HG03457 (cell line): ENCODE measurements around the gene SH3BGRL3.
A peak's percentile ranks its signal among the peaks of the same experiment; 100 is the strongest.

Experiments
- ATAC-seq: cut with Tn5 transposase; IDR thresholded peaks from one replicate; pipeline ENCODE4 v1.9.1; 2021; ENCODE audit warnings: moderate number of reproducible peaks; ENCODE audit not compliant: unreplicated experiment

The SH3BGRL3 gene

DNA sequence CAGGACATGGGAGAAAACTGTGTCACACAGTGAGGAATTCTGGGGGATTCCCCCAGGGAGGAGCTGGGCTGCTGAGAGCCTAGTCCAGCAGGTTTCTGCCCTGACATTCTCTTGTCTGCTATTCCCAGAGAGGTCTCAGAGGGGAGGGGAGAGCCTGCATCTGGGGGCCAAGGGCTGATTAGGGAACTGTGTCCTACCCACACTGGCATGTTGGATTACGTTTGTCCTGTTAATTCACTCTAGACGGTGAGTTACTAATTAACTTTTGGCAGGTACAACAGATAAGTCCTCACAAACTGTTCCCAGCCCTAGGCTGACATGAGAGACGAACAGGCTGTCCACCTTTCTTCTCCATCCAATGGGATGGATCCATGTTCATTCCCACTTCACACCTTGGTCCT, 2.6 kb upstream of the SH3BGRL3 start:
- ATAC-seq, result no peak

DNA sequence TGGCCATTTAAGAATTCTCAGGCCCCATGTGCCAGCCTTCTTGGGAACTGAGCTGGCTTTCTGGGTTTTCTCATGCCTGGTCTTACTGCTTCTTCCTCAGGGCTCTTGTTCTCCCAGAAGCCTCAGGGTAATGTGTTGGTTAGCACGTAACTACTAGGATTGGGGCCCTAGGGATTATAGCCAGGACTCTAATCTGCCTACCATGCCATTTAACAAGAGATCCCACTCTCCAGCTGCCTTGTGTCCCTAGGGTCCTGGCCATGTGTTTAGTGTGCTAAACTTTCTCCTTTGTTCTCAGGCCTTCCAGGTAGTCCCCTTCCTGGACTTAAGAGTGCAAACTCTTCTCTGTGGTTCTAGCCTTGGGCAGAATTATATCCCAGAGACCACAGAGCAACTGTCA, 2.2 kb upstream of the SH3BGRL3 start:
- no peak for ATAC-seq

DNA sequence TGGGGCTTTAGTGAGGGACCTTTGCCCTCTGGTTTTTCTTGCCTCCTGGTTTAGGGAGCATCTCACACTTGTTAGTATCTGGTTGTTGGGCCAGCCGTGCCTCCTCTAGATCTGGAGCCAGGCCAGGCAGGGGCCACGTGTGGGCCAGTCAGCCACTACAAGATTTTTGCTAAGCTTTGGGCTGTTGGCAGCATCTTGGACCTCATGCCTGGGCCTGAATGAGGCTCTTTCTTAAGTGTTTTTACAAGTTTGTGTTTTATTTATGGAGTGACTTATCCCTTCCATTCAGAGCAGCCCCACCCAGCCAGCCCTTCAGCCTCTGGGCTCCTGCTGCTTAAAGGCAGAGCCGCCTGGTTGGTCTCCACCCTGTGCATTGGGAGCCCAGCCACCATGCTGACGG, 1.6 kb upstream of the SH3BGRL3 start:
- no peak for ATAC-seq

DNA sequence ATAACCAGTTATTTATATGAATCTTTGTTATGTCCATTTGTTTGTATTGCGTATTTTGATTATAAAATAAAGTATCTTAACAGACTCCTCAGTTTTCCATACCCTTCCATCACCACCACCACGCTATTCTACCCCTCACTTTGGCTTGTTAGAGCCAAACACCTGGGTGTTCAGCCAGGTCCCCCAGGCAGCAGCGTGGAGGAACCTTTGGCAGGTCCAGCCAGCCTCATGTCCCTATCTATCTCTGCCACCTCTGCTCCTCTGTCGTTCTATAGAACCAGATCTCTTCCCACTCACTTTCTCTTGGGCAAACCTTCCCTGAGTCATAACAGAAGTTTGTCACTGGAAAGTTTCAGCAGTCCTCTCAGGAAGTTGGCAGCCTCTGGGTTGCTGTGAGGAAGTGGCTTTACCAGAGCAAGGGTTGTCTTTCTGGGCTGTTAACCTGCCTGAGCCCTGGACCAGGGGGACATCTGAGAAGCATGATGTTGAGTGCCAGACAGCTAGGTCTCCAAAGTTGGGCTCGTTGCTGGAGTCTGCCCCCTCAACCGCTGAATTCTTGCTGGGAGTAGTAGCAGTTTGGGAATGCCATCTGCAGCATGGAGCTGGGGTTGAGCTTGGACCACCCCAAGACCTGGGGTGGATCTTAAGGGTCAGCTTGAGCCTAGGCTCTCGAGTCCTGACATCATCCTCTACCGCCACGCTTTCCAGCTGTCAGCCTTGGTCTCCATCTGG, 996 bp upstream of the SH3BGRL3 start:
- no peak for ATAC-seq

DNA sequence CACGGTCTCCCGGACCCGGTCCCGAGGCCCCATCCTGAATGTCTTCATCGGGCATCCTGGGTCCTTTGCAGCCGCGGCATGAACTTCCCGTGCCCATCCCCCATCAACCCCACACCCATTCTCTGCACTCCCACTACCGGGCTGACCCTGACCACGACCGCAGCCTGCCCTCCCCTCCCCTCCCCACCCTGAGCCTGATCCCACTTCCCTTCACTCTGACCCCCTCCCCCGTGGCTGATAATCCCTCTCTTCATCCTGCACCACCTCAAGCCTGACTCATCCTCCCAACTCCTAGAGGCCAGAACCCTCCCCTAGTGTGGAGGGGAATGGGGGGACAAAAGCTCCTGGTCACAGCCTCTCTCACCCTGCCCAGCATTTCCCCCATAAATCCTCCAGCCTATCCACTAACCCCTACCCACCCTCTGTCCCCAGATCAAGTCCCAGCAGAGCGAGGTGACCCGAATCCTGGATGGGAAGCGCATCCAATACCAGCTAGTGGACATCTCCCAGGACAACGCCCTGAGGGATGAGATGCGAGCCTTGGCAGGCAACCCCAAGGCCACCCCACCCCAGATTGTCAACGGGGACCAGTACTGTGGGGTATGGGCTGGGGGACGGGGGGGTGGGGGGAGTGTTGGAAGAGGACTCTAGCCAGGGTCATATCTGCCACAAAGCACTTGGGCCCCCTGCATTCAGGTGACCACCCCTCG, 602 bp downstream of the SH3BGRL3 start:
- ATAC-seq, result no peak

DNA sequence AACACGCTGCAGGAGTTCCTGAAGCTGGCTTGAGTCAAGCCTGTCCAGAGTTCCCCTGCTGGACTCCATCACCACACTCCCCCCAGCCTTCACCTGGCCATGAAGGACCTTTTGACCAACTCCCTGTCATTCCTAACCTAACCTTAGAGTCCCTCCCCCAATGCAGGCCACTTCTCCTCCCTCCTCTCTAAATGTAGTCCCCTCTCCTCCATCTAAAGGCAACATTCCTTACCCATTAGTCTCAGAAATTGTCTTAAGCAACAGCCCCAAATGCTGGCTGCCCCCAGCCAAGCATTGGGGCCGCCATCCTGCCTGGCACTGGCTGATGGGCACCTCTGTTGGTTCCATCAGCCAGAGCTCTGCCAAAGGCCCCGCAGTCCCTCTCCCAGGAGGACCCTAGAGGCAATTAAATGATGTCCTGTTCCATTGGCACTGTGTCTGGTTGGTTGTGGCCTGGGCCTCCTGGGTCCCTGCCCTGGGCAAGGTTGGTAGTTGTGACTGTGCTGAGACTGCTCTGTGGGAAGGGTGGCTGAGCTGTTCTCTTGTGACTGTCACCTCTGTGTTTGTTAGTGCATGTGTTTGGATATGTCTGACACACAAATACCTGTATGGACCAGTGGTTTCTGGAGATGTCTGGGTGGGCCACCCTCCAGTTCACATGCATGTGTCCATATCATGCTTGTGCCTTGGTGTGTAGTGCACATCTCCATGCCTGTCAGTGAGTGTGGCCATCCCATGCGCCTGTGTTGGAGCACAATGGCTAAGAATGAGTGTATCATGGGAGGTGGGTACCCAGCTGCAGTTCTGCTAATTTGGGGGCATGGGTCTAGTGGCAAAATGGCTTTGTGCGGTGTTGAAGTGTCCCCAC, 1.4 kb downstream of the SH3BGRL3 start:
- ATAC-seq, result no peak

DNA sequence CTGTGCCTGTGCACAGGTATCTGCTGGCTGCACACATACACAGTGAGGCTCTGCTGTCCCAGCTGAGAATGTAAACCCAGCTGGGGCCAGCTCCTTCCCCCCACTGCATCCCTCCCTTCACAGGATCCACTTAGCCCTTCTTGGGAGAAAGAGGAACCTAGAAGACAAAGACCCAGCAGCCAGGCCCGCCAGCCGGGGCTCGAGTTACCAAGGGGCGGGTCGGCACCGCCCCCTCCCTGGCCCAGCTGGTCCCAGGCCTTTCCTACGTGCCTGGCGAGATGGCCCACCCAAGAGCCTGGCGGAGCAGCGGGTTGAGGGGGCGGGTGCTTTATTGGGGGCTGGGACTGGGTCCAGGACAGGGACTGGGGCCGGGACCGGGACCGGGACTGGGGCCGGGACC, 2.1 kb downstream of the SH3BGRL3 start:
- no peak for ATAC-seq

DNA sequence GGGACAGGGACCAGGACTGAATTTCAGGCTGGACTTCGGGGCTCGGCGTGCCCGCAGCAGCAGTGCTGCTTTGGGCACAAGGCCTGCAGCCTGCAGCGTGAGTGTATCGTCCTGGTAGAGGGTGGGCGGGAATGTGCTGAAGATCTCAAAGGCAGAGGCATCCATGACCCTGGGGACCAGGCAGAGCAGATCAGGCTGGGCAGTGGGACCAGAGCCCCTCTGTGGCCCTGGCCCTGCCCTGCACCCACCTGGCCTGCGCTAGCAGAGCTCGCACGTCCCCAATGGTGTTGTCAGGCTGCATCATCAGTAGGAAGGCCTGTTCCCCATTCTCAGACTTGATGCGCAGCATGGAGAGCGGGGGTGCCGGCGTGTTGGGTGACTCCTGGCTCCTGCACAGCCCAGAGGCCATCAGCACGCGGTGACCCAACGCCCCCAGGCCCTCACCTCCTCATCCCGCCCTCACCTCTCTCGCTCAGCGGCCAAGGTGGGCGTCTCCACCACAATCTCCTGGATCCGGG, 2.6 kb downstream of the SH3BGRL3 start:
- ATAC-seq, result no peak

DNA sequence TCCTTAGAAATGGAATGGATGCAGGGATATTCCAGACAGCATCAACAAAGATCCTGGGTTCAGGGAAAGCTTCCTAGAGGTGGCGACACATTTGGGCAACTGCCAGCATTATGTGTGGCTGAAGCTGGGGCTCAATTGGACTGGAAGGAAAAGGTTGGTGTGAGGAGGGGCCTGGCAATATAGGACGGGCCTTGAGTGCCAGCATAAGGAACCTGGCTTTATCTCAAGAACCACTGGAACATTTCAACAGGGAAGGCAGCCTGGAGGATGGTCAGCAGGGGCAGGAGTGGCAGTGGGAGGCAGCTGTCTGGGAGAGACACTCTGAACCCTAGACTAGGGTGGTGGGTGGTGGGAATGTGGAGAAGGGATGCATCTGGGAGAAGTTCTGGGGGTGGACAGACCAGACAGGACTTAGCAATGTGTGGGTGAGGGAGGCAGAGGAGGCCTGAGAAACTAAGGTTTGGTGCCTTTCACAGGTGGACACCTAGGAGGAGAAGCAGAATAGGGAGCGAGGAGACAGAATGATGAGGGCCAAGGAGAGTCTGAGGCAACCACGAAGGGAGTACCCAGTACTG, 3.5 kb downstream of the SH3BGRL3 start:
- ATAC-seq, result no peak

DNA sequence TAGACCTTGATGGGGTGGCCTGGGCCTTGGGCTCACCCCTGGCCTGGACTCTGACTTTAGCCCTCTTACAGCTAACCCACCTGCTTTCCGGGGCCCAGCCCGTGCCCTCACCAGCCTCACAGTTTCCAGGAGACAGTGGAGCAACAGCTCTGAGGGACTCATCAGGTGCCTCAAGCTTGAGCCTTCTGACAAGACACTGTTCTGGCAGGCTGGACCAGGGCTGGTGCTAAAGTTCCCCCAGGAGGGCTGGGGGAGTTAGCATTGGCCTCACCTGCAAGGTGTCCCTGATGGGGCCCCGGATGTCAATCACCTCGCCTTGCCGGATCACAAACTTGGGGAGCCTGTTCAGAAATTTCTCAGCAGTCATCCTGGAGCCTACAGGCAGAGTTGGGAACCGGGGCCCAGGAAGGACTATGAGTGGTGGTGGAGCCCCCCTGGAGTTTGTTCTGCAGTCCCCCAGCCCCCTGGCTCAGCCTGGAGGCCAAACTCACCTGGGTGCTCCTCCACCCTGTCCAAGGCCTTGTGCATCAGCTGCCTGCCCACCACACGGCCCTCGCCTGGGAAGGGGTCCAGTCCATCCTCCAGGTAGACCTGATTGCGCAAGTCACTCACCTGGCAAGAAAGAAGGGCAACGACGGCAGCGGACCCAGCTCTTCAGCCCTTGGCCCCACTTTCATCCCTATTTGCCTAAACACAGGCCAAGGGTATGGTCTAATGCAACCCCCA, 4.1 kb downstream of the SH3BGRL3 start:
- ATAC-seq, result no peak

DNA sequence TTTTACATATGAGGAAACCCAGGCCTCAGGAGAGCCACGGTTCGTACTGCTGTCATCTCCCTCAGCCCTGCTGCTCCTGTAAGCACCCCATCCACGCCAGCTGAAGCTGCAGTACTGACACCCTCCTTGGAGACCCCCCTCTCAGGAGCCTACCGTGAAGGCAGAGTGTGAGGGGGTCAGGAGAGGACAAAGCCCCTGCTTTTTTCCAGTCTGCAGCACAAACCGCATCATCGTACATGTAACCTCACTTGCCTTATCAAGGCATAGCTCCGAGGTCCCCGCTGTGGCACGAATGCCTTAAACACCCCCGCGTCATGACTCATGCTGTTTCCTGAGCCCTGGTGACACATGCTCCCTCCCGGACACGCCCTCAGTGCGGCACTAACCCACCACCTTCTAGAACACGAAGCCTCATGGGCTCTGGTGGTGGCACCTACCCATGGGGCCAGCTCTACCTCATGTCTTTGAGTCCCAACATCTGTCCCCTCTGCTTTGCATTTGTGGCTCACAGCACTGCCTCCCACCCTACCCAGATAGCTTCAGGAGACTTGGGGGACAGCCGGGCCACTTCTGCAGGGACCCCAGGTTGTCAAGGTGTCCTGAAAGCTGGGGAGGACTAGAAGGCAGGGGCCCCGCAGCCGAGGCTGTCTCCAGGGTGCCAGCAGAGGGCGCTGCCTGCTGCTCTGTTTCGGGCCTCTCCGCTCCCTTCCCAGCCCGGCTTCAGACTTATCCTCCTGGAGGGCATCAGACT, 4.9 kb downstream of the SH3BGRL3 start:
- ATAC-seq, result no peak

DNA sequence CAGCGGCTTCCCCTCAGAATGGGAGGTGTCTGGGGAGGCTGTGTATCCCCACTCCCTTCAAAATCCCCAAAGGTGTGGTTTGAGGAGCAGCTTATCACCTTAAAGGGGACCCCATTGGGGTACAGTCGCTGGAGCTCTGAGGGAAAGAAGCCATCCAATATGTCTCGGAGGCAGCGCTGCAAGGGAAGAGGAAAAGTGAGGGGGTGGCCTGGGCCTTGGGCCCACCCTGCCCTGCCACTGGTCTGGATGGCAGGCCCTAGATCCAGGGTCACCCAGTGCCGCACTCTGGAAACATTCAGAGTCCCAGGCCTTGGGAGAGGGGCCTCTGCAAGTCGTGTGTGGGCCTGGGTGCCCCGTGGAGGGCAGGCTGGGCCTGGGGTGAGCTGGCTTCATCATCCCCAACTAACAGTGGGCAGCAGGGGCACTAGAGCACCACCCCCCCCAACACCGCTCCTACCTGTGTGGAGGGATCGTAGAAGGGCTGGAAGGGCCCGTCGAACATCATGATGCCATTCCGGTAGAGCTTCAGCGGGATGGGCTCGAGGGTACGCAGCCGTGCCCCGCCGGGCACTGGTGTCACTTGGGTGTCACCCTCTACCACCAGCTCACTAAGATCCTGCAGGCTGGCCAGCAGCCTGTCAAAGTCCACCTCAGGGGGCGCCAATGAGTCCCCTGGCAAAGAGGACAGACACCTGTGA, 5.6 kb downstream of the SH3BGRL3 start:
- no peak for ATAC-seq

DNA sequence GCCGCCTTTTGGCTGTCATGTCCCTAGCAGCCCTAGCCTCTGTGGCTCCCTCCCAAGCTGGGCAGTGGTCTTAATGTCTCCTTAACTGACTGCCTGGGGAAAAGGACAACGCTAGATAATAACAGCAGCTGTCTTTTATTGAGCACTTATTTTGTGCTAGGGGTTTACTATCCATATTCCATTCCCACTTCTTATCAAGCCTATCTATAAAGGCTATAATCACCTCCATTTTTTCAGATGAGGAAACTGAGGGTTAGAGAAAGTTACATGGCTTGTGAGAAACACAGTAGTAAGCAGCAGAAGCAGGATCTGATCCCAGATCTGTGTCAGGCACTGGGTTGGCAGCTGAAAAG, 6.2 kb downstream of the SH3BGRL3 start:
- no peak for ATAC-seq

DNA sequence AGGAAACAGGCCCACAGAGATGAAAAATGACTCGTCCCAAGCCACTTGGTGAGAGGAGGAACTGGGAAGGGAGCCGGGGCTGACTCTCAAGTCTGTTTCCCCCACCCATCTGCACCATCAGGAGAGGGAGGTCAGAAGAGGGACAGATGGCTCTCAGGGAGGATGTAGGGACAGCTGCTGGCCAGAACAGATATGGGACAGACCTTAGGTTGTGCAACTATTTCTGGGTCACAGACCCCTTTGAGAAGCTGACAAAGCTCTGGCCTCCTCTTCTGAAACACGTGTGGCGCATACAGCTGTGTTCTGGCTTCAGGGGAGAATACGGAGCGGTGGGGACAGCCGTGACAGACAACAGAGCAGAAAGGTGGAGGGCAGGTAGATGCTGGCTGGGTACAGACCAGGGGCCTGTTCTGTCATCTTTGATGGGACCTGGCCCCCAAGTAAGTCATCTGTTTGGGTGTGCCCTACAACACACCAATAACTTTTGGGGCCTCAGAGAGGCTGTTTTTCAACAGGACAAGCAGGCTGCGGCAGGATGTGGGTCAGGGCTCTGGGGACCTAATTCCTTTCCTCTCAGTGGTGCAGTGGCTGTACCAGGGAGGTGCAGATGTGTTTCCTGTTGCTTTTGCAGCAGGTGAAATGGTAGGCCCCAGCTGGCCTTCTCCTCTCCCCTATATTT, 7.3 kb downstream of the SH3BGRL3 start:
- peak; percentile 35 for ATAC-seq

DNA sequence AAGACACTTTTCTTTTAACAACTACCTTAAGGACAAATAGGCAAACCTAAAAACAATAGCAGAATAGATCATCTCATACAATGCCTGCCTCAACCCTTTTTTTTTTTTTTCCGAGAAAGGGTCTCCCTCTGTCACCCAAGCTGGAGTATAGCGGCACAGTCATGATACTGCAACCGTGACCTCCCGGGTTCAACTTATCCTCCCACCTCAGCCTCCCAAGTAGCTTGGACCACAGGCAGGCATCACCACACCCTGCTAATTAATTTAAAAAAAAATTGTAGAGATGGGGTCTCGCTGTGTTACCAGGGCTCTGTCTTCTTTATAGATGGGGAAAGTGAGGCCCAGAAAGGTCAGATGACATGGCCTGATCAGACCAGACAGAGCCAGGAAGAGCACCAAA, 7.9 kb downstream of the SH3BGRL3 start:
- ATAC-seq, result no peak

DNA sequence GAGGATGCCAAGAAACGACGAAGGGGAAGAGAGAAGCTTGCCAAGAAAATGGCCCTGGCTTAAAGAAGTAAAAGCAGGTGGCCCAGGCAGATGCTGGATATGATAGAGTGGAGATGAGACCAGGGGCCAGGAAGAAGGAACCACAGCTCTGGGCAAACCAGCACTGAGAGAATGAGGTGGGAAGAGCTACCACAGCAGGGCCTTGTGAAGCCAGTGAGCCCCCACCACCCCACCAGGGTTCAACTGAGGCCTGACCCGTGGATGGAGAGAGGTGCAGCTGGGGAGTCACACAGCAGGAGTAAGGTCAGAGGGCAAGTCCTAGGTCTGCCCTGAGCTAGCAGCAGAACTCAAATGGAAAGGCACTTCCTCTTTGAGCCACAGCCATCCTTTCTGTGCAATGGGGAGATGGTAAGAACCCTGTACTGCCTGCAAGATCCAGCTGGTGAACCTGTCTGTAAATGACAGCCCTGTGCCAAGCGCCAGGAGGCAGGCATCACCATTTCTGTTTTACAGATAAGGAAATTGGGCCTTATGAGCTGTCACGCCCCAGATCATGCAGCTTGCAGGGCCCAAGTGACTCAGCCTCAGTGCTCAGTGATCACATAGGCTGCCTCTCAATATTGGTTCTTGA, 8.5 kb downstream of the SH3BGRL3 start:
- no peak for ATAC-seq

DNA sequence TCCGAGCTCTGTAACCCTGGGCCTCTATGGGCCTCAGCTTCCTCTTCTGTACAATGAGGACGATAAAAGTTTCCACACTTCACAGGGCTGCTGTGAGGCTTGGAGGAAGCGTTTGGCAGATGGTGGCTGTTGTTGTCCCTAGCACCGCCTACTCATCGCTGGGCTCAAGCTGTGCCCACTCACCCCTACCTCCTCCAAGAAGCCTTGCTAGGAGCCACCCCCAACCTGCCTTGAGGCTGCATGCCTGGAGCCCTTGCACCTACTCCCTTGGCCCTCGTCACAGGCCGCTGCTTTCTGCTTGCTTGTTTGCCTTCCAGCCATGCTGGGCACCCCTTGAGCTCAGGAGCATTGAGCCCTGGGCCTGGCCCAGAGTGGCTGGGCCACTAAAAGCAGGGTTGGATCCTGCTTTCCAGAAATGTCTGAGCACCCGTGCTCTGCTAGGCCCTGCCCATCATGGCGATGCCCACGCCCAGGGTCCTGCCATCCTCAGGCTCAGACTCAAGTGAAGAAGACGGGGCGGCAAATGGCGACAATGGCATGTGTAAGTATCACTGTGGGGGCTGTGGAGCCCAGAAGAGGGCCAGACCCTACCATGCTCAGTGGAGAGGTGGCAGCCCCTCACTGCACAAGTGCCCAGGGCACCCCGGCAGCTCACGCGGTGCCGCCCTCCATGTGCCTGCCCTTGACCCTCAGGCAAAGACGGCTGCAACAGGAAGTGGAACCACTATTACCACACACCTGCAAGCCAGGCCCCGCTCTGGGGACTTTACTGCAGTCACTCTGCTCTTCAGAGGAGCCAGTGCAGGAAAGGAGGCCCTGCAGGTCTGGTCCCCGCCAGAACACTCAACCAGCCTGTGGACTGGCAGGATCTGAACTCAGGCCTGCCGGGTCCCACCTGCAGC, 9.5 kb downstream of the SH3BGRL3 start:
- no peak for ATAC-seq
